H1 (cell line): ENCODE measurements around the gene NUB1. TPM values are rescaled to one million over a fixed set of nuclear protein-coding genes. Genes with fewer than 3 reads are reported as not detected.

Experiments
- BACH1 ChIP-seq: IDR thresholded peaks from 2 replicates; pipeline ENCODE4 v1.6.1; 2012; ENCODE audit warnings: low read length, improper control_type of control experiment
- CBX8 ChIP-seq: fragments of 300-800, 300-1000 bp; sonication (generic); IDR thresholded peaks from 2 replicates; pipeline ENCODE4 v1.7.1; 2016; ENCODE audit warnings: low read depth, low read length, borderline replicate concordance
- PHF8 ChIP-seq: fragments of 200-600 bp; sonication (generic); conservative IDR thresholded peaks from 2 replicates; pipeline ENCODE4 v1.7.1; 2012; ENCODE audit warnings: low read depth, mild to moderate bottlenecking, inconsistent platforms, low read length, moderate library complexity
- polyA plus RNA-seq, 7 experiments: library from polyadenylated mRNA; depleted of rRNA in 3 of 7; stranded (reverse) in 5 of 7; unstranded in 2 of 7; fragments of >200 nt in 5 of 7; fragments of 200-250 nt in 2 of 7; gene quantifications; 1 replicate in 5 of 7; 2 replicates in 1 of 7; 4 replicates in 1 of 7; pipeline versions ENCODE4 v1.2.1 to v1.2.3, GENCODE V29; 2011 to 2013; ENCODE audit warnings: missing spikeins in 2 of 7, mixed read lengths in 2 of 7
- total RNA-seq: library from RNA; stranded (reverse); fragmentation: NEBNext Ultra II Directional; extraction: Animal tissue kit (Norgen Biotek cat#: 25700); gene quantifications from 2 replicates; pipeline ENCODE4 v1.2.1, GENCODE V29; 2021

NUB1 gene
- total and polyA plus RNA-seq, 2 of the 8 experiments (the other 6 are each of a cell fraction or from before 2014, with no cell fraction given): 22.1 to 43.5 TPM

- TF ChIP-seq BACH1 (no peak), CBX8 (no peak), PHF8 (no peak)
These were observed 75.3 kb downstream of the NUB1 start (continued) for GRCh38 chr7:151416941-151417315.
